Hepatocyte (in vitro differentiated cells): ENCODE measurements around the gene ULK4.

ENCODE experiments used
- CTCF ChIP-seq: fragments of 200-600 bp; sonication (generic); IDR thresholded peaks from 2 replicates; pipeline ENCODE4 v1.5.1; 2016; ENCODE audit warnings: antibody characterized with exemption, mild to moderate bottlenecking; ENCODE audit not compliant: poor library complexity
- EZH2 ChIP-seq: fragments of 200-600 bp; sonication (generic); IDR thresholded peaks from 2 replicates; pipeline ENCODE4 v1.6.1; 2016; ENCODE audit warnings: antibody characterized with exemption, mild to moderate bottlenecking, borderline replicate concordance

GRCh38 chr3:41502023-41502422 is 459.9 kb downstream of the ULK4 start:
- TF ChIP-seq CTCF: no peak
- TF ChIP-seq EZH2: no peak
